PC-9 (cell line): ENCODE measurements around the gene ATF6. TPM values are rescaled to one million over a fixed set of nuclear protein-coding genes. Genes with fewer than 3 reads are reported as not detected.

ENCODE experiments used
- BruUV-seq: library from RNA; stranded (reverse); fragments of 400-500 nt; replicated peaks from 2 replicates; lab custom pipeline; 2021; lab: Mats Ljungman, UMichigan
- CTCF ChIA-PET: fragments of 300-600 bp; sonication (Branson Sonifier 250); formaldehyde crosslinking; loops from one replicate; lab custom pipeline; 2022; ENCODE audit warnings: antibody characterized with exemption; lab: Charles Lee
- POLR2A ChIA-PET: fragments of 300-600 bp; sonication (Branson Sonifier 250); formaldehyde crosslinking; loops from one replicate; lab custom pipeline; 2022; ENCODE audit warnings: antibody characterized with exemption; ENCODE audit not compliant: unreplicated experiment; lab: Charles Lee
- DNase-seq, 2 experiments: peaks; one replicate each; pipeline versions ENCODE4 v3.0.0 to v3.0.0-alpha.2; 2015 to 2022; ENCODE audit warnings: mixed read lengths in 1 of 2
- H2AFZ ChIP-seq: fragments of 200-600 bp; sonication (generic); 2 replicates; pipeline ENCODE4 v1.8.1; 2017; ENCODE audit warnings: antibody characterized with exemption
- H3F3A ChIP-seq: fragments of 200-600 bp; sonication (generic); 2 replicates; pipeline ENCODE4 v1.8.1; 2017; ENCODE audit warnings: antibody characterized with exemption, mild to moderate bottlenecking, low read depth; ENCODE audit not compliant: insufficient read depth
- H3K27ac ChIP-seq: fragments of 200-600 bp; sonication (generic); 2 replicates; pipeline ENCODE4 v1.6.1; 2016; ENCODE audit warnings: mixed run types
- H3K27me3 ChIP-seq: fragments of 200-600 bp; sonication (generic); 2 replicates; pipeline ENCODE4 v1.6.1; 2016; ENCODE audit warnings: low read depth, mixed run types; ENCODE audit not compliant: insufficient read depth
- H3K36me3 ChIP-seq: fragments of 200-600 bp; sonication (generic); 2 replicates; pipeline ENCODE4 v1.6.1; 2016; ENCODE audit warnings: low read depth, mixed run types
- H3K4me1 ChIP-seq: fragments of 200-600 bp; sonication (generic); replicated peaks from 2 replicates; pipeline ENCODE4 v1.6.1; 2016; ENCODE audit warnings: mixed run types; ENCODE audit not compliant: insufficient read depth
- H3K4me2 ChIP-seq: fragments of 200-600 bp; sonication (generic); 2 replicates; pipeline ENCODE4 v1.6.1; 2017; ENCODE audit warnings: mixed run types
- H3K4me3 ChIP-seq: fragments of 200-600 bp; sonication (generic); 2 replicates; pipeline ENCODE4 v1.6.1; 2016; ENCODE audit warnings: mixed run types
- H3K79me2 ChIP-seq: fragments of 200-600 bp; sonication (generic); 2 replicates; pipeline ENCODE4 v1.6.1; 2017; ENCODE audit warnings: low read depth, mixed run types
- H3K9me2 ChIP-seq: fragments of 200-600 bp; sonication (generic); 2 replicates; pipeline ENCODE4 v1.8.1; 2017; ENCODE audit warnings: mild to moderate bottlenecking; ENCODE audit not compliant: insufficient read depth
- H3K9me3 ChIP-seq: fragments of 200-600 bp; sonication (generic); 2 replicates; pipeline ENCODE4 v1.8.1; 2016; ENCODE audit warnings: low read depth; ENCODE audit not compliant: insufficient read depth
- H4K20me1 ChIP-seq: fragments of 200-600 bp; sonication (generic); 2 replicates; pipeline ENCODE4 v1.8.1; 2017; ENCODE audit not compliant: insufficient read depth
- CTCF ChIP-seq: fragments of 200-600 bp; sonication (generic); conservative IDR thresholded peaks from 2 replicates; pipeline ENCODE4 v1.6.1; 2017; ENCODE audit warnings: mixed run types, antibody characterized with exemption, mild to moderate bottlenecking, moderate library complexity
- EZH2 ChIP-seq: fragments of 200-600 bp; sonication (generic); IDR thresholded peaks from 2 replicates; pipeline ENCODE4 v1.8.0; 2017; ENCODE audit warnings: antibody characterized with exemption, low read depth
- intact Hi-C: fragments of 100-400 bp; cut with micrococcal nuclease; formaldehyde crosslinking; loops from one replicate; pipeline ENCODE4 v1.10.0; 2022; ENCODE audit not compliant: unreplicated experiment
- total RNA-seq: library from RNA; stranded (reverse); gene quantifications from 2 replicates; pipeline ENCODE4 v1.2.3, GENCODE V29; 2021

Gene ATF6
- total RNA-seq, 1 experiment from 2014 or later = 19.5 TPM

DNA sequence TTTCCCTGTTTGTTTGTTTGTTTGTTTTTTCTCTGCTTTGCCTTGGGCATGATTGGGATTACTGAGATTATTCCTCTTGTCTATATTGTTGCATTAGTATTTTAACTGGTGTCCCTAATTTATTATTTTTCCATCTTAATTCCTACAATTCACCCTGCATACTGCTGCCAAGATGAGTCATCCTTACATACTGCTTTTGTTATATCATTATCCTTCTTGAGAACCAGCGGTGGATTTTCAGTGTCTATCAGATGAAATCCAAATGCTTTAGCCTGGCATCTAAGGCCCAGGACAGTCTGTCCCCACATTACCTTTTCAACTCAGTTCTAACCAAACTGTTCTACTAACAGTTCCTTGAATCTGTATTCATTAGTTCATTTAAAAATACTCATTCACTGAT, 155.9 kb downstream of the ATF6 start:
- TF ChIP-seq EZH2 = no peak
- TF ChIP-seq CTCF = no peak
- ChIA-PET CTCF (no interaction called here), POLR2A (no interaction called here)
- Histone ChIP-seq H3K79me2 (no peaks in the 10 kb centered on the region), H2AFZ (no peak overlapping the region), H3K9me2 (0 out of 2 replicates have a peak, but pooled peaks cover 3% of the 10 kb centered on the region), H3K27ac (no peak overlapping the region), H3F3A (no peaks in the 10 kb centered on the region), H3K4me2 (no peak overlapping the region), H3K4me1 (no peaks in the 10 kb centered on the region), H4K20me1 (no peaks in the 10 kb centered on the region; the same call in 1 of the 2 replicates), H3K4me3 (no peak overlapping the region), H3K36me3 (no peaks in the 10 kb centered on the region), H3K9me3 (no peaks in the 10 kb centered on the region), H3K27me3 (no peaks in the 10 kb centered on the region)
- intact Hi-C loops = no loop called here
- no TSS peak for BruUV-seq
- DNase-seq = no peak

DNA sequence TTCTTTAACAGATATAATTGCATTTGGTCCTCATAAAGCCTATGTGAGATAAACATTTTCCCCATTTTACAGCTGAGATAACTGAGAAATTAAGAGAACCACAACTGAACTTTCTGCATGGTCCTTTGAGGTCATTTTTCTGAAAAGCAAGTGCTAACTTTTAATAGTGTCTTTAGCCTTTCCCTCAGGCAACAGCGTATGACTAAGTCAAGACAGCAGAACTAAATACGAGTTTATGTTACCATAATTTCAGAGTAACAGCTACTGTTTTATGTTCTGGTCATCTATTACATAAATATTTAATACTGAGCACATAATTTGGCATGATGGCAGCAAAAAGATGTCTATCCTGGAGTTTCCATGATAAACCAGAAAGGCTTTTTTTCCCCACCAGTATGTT, 161.9 kb downstream of the ATF6 start:
- POLR2A ChIA-PET = interaction anchor here (0.7 kb wide), 1 partner anchor 32 kb away, joined by 18 read pairs; no protein-coding TSS in a partner anchor
- Histone ChIP-seq H4K20me1 (peaks cover 4% of the 10 kb centered on the region; the same call in 1 of the 2 replicates), H3K79me2 (no peaks in the 10 kb centered on the region), H3K4me1 (no peaks in the 10 kb centered on the region), H3K9me3 (no peaks in the 10 kb centered on the region), H3F3A (no peaks in the 10 kb centered on the region), H3K9me2 (0 out of 2 replicates have a peak, but pooled peaks cover 3% of the 10 kb centered on the region), H3K4me3 (no peak overlapping the region), H2AFZ (no peak overlapping the region), H3K4me2 (no peak overlapping the region), H3K27me3 (no peaks in the 10 kb centered on the region), H3K27ac (no peak overlapping the region), H3K36me3 (no peaks in the 10 kb centered on the region)
- DNase-seq = no peak
- BruUV-seq = no TSS peak
- CTCF ChIA-PET = no interaction called here
- intact Hi-C loops = no loop called here
- TF ChIP-seq CTCF (no peak), EZH2 (no peak)

DNA sequence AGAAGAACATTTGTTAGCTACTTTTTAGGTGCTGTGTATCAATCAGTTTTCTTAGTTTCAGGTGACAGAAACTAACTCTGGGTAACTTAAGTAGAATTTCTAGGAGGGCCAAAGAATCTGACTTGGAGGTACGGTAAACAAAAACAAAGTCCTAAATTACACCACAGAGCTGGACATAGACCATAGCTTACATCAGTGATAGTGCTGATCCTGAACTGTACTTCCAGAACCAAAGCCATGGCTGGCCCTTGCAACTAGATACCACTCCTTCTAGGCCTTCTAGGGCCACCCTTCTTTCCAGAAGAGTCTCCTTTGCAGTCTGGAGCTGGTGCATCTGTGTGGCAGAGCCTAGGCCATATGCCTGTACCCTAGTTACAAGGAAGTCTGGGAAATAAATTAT, 163.0 kb downstream of the ATF6 start:
- POLR2A ChIA-PET = interaction anchor here (0.7 kb wide), 1 partner anchor 554 kb away, joined by 5 read pairs; no protein-coding TSS in a partner anchor
- intact Hi-C loops = no loop called here
- no peak for DNase-seq
- Histone ChIP-seq H3K9me3 (no peaks in the 10 kb centered on the region), H2AFZ (no peak overlapping the region), H3K9me2 (0 out of 2 replicates have a peak, but pooled peaks cover 3% of the 10 kb centered on the region), H3K4me3 (no peak overlapping the region), H3K4me1 (no peaks in the 10 kb centered on the region), H3K36me3 (no peaks in the 10 kb centered on the region), H4K20me1 (0 out of 2 replicates have a peak, but pooled peaks cover 4% of the 10 kb centered on the region), H3K79me2 (no peaks in the 10 kb centered on the region), H3F3A (no peaks in the 10 kb centered on the region), H3K27ac (no peak overlapping the region), H3K4me2 (no peak overlapping the region), H3K27me3 (no peaks in the 10 kb centered on the region)
- CTCF ChIA-PET = no interaction called here
- BruUV-seq = no TSS peak
- no peak for TF ChIP-seq CTCF
- no peak for TF ChIP-seq EZH2
